ENCODE measurements around the gene NR1D1. TPM values are rescaled to one million over a fixed set of nuclear protein-coding genes. Genes with fewer than 3 reads are reported as not detected.

The NR1D1 gene
- total and polyA plus RNA-seq, 2 of the 13 experiments (the other 11 are each of a cell fraction or from before 2014, with no cell fraction given) = 2.1 to 2.7 TPM

DNA sequence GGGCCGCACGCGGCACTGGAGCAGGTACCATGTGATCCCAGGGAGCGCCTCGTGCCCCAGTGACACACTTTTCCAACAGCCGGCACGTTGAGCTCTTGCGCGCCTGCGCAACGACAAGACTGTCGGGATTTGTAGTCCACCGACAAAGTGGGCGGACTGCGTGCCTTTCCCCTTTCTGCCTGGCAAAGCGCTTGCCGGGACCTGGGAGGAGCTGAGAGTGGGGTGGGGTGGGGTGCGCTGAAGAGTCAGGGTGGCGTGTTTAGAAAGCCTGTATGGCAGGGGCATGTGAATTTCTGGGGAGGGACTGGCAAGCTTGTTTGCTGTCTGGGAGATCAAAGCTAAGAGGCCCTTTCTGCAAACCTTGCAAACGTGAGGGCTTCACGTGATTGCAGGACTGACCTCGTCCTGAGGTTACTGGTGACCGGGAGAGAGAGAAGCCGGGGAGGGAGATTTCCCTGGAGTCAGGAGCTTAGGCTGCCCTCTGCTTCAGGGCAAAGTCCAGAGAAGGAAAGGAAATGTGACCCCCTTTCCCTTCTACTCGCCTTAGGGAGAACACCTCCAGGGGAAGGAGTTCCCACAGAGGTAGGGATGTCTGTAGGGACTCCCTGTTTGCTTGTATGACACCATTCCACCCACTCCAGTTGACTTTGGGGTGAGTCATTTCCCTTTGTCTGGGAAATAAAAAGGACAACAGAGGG is 429 bp upstream of the NR1D1 start (continued):
- TF ChIP-seq, protein P1, sequence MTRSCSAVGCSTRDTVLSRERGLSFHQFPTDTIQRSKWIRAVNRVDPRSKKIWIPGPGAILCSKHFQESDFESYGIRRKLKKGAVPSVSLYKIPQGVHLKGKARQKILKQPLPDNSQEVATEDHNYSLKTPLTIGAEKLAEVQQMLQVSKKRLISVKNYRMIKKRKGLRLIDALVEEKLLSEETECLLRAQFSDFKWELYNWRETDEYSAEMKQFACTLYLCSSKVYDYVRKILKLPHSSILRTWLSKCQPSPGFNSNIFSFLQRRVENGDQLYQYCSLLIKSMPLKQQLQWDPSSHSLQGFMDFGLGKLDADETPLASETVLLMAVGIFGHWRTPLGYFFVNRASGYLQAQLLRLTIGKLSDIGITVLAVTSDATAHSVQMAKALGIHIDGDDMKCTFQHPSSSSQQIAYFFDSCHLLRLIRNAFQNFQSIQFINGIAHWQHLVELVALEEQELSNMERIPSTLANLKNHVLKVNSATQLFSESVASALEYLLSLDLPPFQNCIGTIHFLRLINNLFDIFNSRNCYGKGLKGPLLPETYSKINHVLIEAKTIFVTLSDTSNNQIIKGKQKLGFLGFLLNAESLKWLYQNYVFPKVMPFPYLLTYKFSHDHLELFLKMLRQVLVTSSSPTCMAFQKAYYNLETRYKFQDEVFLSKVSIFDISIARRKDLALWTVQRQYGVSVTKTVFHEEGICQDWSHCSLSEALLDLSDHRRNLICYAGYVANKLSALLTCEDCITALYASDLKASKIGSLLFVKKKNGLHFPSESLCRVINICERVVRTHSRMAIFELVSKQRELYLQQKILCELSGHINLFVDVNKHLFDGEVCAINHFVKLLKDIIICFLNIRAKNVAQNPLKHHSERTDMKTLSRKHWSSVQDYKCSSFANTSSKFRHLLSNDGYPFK (CRISPR knock-in tag; IDR thresholded peaks at IDR 0.05; ENCODE audit: borderline replicate concordance) = peak; percentile 92
- TF ChIP-seq, protein P2, sequence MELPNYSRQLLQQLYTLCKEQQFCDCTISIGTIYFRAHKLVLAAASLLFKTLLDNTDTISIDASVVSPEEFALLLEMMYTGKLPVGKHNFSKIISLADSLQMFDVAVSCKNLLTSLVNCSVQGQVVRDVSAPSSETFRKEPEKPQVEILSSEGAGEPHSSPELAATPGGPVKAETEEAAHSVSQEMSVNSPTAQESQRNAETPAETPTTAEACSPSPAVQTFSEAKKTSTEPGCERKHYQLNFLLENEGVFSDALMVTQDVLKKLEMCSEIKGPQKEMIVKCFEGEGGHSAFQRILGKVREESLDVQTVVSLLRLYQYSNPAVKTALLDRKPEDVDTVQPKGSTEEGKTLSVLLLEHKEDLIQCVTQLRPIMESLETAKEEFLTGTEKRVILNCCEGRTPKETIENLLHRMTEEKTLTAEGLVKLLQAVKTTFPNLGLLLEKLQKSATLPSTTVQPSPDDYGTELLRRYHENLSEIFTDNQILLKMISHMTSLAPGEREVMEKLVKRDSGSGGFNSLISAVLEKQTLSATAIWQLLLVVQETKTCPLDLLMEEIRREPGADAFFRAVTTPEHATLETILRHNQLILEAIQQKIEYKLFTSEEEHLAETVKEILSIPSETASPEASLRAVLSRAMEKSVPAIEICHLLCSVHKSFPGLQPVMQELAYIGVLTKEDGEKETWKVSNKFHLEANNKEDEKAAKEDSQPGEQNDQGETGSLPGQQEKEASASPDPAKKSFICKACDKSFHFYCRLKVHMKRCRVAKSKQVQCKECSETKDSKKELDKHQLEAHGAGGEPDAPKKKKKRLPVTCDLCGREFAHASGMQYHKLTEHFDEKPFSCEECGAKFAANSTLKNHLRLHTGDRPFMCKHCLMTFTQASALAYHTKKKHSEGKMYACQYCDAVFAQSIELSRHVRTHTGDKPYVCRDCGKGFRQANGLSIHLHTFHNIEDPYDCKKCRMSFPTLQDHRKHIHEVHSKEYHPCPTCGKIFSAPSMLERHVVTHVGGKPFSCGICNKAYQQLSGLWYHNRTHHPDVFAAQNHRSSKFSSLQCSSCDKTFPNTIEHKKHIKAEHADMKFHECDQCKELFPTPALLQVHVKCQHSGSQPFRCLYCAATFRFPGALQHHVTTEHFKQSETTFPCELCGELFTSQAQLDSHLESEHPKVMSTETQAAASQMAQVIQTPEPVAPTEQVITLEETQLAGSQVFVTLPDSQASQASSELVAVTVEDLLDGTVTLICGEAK (IDR thresholded peaks at IDR 0.05) = no peak
- TF ChIP-seq, protein P2 (CRISPR knock-in tag; IDR thresholded peaks at IDR 0.05) = peak; percentile 89
- TF ChIP-seq PHB2 (IDR thresholded peaks at IDR 0.05; ENCODE audit: partially characterized antibody) = no peak
- TF ChIP-seq, protein P3, sequence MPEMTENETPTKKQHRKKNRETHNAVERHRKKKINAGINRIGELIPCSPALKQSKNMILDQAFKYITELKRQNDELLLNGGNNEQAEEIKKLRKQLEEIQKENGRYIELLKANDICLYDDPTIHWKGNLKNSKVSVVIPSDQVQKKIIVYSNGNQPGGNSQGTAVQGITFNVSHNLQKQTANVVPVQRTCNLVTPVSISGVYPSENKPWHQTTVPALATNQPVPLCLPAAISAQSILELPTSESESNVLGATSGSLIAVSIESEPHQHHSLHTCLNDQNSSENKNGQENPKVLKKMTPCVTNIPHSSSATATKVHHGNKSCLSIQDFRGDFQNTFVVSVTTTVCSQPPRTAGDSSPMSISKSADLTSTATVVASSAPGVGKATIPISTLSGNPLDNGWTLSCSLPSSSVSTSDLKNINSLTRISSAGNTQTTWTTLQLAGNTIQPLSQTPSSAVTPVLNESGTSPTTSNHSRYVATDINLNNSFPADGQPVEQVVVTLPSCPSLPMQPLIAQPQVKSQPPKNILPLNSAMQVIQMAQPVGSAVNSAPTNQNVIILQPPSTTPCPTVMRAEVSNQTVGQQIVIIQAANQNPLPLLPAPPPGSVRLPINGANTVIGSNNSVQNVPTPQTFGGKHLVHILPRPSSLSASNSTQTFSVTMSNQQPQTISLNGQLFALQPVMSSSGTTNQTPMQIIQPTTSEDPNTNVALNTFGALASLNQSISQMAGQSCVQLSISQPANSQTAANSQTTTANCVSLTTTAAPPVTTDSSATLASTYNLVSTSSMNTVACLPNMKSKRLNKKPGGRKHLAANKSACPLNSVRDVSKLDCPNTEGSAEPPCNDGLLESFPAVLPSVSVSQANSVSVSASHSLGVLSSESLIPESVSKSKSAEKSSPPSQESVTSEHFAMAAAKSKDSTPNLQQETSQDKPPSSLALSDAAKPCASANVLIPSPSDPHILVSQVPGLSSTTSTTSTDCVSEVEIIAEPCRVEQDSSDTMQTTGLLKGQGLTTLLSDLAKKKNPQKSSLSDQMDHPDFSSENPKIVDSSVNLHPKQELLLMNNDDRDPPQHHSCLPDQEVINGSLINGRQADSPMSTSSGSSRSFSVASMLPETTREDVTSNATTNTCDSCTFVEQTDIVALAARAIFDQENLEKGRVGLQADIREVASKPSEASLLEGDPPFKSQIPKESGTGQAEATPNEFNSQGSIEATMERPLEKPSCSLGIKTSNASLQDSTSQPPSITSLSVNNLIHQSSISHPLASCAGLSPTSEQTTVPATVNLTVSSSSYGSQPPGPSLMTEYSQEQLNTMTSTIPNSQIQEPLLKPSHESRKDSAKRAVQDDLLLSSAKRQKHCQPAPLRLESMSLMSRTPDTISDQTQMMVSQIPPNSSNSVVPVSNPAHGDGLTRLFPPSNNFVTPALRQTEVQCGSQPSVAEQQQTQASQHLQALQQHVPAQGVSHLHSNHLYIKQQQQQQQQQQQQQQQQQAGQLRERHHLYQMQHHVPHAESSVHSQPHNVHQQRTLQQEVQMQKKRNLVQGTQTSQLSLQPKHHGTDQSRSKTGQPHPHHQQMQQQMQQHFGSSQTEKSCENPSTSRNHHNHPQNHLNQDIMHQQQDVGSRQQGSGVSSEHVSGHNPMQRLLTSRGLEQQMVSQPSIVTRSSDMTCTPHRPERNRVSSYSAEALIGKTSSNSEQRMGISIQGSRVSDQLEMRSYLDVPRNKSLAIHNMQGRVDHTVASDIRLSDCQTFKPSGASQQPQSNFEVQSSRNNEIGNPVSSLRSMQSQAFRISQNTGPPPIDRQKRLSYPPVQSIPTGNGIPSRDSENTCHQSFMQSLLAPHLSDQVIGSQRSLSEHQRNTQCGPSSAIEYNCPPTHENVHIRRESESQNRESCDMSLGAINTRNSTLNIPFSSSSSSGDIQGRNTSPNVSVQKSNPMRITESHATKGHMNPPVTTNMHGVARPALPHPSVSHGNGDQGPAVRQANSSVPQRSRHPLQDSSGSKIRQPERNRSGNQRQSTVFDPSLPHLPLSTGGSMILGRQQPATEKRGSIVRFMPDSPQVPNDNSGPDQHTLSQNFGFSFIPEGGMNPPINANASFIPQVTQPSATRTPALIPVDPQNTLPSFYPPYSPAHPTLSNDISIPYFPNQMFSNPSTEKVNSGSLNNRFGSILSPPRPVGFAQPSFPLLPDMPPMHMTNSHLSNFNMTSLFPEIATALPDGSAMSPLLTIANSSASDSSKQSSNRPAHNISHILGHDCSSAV (CRISPR knock-in tag; IDR thresholded peaks at IDR 0.05; ENCODE audit: borderline replicate concordance) = peak; percentile 77; the same call in 1 of the 2 replicates
- TF ChIP-seq HDAC2 (CRISPR knock-in tag; IDR thresholded peaks at IDR 0.05) = peak; percentile 86
- TF ChIP-seq ZNF331 (CRISPR knock-in tag; IDR thresholded peaks at IDR 0.05) = peak; percentile 90
- TF ChIP-seq ATM (IDR thresholded peaks at IDR 0.05; ENCODE audit: borderline replicate concordance) = no peak
